ENCODE measurements around the gene TRIM59. TPM values are rescaled to one million over a fixed set of nuclear protein-coding genes. Genes with fewer than 3 reads are reported as not detected.

Gene TRIM59
- total and polyA plus RNA-seq, 2 of the 4 experiments (the other 2 are of a cell fraction) = 8.0 to 65.4 TPM

DNA sequence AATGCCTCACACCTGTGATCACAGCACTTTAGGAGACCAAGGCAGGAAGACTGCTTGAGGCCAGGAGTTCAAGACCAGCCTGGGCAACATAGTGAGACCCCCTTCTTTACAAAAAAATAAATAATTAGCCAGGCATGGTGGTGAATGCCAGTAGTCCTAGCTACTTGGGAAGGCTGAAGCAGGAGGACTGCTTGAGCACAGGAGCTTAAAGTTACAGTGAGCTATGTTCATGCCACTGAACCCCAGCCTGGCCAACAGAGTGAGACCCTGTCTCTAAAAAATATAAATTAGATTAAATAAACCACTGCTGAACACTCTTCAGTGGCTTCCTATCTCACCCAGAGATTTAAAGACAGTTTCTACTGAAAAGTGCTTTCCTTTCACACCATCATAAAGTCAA lies 56.8 kb downstream of the TRIM59 start:
- H3K56ac ChIP-seq (ENCODE audit: extremely low read depth, insufficient read depth, low read length) = no peak overlapping the region
- no peak overlapping the region for H3K27ac ChIP-seq (ENCODE audit: insufficient read depth, low read length)
- H4K8ac ChIP-seq (ENCODE audit: low read depth in 2 of 2, low read length in 2 of 2) = no peak overlapping the region
- BruUV-seq (replicated peaks) = no TSS peak
- no peak overlapping the region for H4K5ac ChIP-seq (ENCODE audit: low read depth, low read length)
- CTCF ChIA-PET = no interaction called here
- H2BK5ac ChIP-seq (ENCODE audit: low read depth, low read length, poor library complexity, severe bottlenecking) = no peak overlapping the region
- H3K4ac ChIP-seq (ENCODE audit: low read depth, low read length) = no peak overlapping the region
- in situ Hi-C loops (cut with MboI; ENCODE audit: low sequenced_read_pairs) (no loop called here), dilution Hi-C loops (cut with HindIII; ENCODE audit: low sequenced_read_pairs, unreplicated experiment) (no loop called here), intact Hi-C loops (cut with micrococcal nuclease) (no loop called here)
- H2BK15ac ChIP-seq (ENCODE audit: low read depth, low read length) = no peak overlapping the region
- no peak overlapping the region; the same call in 1 of the 2 replicates for H3K23ac ChIP-seq (ENCODE audit: low read depth, low read length)
- no peaks in the 10 kb centered on the region; the same call in 1 of the 2 replicates for H3K9me1 ChIP-seq (ENCODE audit: insufficient read depth, low read length)
- ATAC-seq (ENCODE audit: low read depth) (no peak), DNase-seq (no peak)
- peaks cover 3% of the 10 kb centered on the region; the same call in 1 of the 2 replicates for H3K4me1 ChIP-seq (ENCODE audit: control insufficient read depth, insufficient read depth, low read length)
- no peak overlapping the region for H3K4me2 ChIP-seq (ENCODE audit: low read depth, low read length)
- H3K79me1 ChIP-seq (ENCODE audit: low read depth in 1 of 2, low read length in 2 of 2) = peaks cover 15 to 30% of the 10 kb centered on the region in 2 experiments
- H4K91ac ChIP-seq (ENCODE audit: insufficient read depth, low read depth, low read length) = no peak overlapping the region
- no peaks in the 10 kb centered on the region for H3K27me3 ChIP-seq (ENCODE audit: control insufficient read depth, insufficient read depth, low read length)
- H3K18ac ChIP-seq (ENCODE audit: low read depth, low read length) = no peak overlapping the region
- H3K4me3 ChIP-seq (ENCODE audit: insufficient read depth, low read depth, low read length) = no peak overlapping the region
- H2AFZ ChIP-seq (replicated peaks; ENCODE audit: low read length, poor library complexity) = no peak overlapping the region
- POLR2A ChIA-PET (ENCODE audit: unreplicated experiment) = no interaction called here
- H2AK9ac ChIP-seq (replicated peaks; ENCODE audit: low read depth, low read length, poor library complexity) = no peak overlapping the region
- H3K36me3 ChIP-seq (ENCODE audit: control insufficient read depth, insufficient read depth, low read length) = no peaks in the 10 kb centered on the region
- H4K20me1 ChIP-seq (ENCODE audit: insufficient read depth, low read length) = no peaks in the 10 kb centered on the region; the same call in 1 of the 2 replicates
- no peak overlapping the region for H3K14ac ChIP-seq (replicated peaks; ENCODE audit: low read depth, low read length)
- H2AK5ac ChIP-seq (ENCODE audit: low read depth, low read length) = no peak overlapping the region
- H2BK120ac ChIP-seq (ENCODE audit: low read depth, low read length) = no peak overlapping the region
- H3K9me3 ChIP-seq (ENCODE audit: control insufficient read depth, insufficient read depth, low read length) = no peaks in the 10 kb centered on the region
- no peak overlapping the region for H3K9ac ChIP-seq (ENCODE audit: low read depth, low read length)
- no peak overlapping the region for H2BK20ac ChIP-seq (ENCODE audit: low read depth, low read length)
- TF ChIP-seq, protein P1, sequence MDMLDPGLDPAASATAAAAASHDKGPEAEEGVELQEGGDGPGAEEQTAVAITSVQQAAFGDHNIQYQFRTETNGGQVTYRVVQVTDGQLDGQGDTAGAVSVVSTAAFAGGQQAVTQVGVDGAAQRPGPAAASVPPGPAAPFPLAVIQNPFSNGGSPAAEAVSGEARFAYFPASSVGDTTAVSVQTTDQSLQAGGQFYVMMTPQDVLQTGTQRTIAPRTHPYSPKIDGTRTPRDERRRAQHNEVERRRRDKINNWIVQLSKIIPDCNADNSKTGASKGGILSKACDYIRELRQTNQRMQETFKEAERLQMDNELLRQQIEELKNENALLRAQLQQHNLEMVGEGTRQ (IDR thresholded peaks at IDR 0.05; ENCODE audit: low read depth, low read length) = no peak
- TF ChIP-seq FOS (IDR thresholded peaks at IDR 0.05; ENCODE audit: low read depth, low read length) = no peak
- no peak for TF ChIP-seq ELK1 (IDR thresholded peaks at IDR 0.05; ENCODE audit: borderline replicate concordance, low read depth, low read length)
- no peak for TF ChIP-seq CTCF (conservative IDR thresholded peaks at IDR 0.05; ENCODE audit: low read depth, low read length)
- no peak for TF ChIP-seq MXI1 (IDR thresholded peaks at IDR 0.05; ENCODE audit: borderline replicate concordance, low read depth, low read length)
- no peak for TF ChIP-seq RCOR1 (IDR thresholded peaks at IDR 0.05; ENCODE audit: insufficient replicate concordance, low read length)
- TF ChIP-seq CEBPB (IDR thresholded peaks at IDR 0.05; ENCODE audit: low read depth, low read length) = no peak
- TF ChIP-seq MAZ (IDR thresholded peaks at IDR 0.05; ENCODE audit: borderline replicate concordance, low read depth, low read length) = no peak
